ENCODE results near the gene ESYT3. TPM values are rescaled to one million over a fixed set of nuclear protein-coding genes. Genes with fewer than 3 reads are reported as not detected.

Gene ESYT3
- total RNA-seq, 1 experiment from 2014 or later, result 2.6 TPM

DNA sequence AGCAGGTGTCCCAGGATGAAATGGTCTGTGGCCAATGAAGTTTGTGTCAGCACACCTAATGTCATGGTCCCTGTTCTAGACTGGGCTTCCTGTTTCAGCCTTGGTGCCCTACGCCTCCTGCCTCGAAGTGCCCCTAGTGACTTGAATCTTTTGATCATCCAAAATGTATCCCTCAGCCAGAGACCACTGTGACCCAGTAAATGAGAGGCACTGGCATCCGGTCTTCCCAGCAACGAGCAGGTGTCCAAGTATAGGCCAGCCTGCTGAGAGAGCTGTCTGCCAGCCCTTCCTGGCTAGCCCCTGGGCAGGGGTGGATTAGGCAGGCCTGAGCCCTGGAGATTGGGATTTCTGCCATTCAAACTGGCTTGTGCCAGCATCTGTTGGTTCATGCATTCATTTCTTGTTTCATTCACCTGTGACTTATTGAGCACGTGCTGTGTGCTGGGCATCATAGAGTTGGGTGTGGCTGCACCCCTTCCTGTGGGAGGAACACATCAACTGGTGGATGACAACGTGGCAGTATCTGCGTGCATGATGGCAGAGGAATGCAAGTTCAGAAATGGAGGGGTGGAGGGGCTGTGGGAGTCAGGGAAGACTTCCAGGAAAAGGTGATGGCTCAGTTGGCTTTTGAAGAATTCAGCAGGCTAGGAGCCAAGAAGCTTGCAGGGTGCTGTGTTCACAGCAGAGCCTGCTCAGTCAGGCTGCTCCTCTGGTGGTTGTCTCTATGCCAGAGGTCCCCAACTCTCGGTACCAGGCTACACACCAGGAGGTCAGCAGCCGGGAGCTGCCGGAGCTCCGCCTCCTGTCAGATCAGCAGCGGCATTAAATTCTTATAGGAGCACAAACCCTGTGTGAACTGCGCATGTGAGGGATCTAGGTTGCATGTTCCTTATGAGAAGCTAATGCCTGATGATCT, 21.6 kb downstream of the ESYT3 start:
- ChIA-PET POLR2A (no interaction called here), CTCF (no interaction called here)
- intact Hi-C loops (cut with micrococcal nuclease; ENCODE audit: unreplicated experiment), result no loop called here
- in situ Hi-C loops (cut with HindIII; ENCODE audit: low pct_unique_long_range_greater_than_20kb, low sequenced_read_pairs), result no loop called here
- TF ChIP-seq POLR2AphosphoS5 (IDR thresholded peaks at IDR 0.05; ENCODE audit: low read depth, low read length) (no peak), SIN3A (IDR thresholded peaks at IDR 0.05; ENCODE audit: borderline replicate concordance, insufficient read depth, low read depth, low read length) (no peak), TCF7L2 (IDR thresholded peaks at IDR 0.05; ENCODE audit: low read depth, low read length) (no peak), REST (IDR thresholded peaks at IDR 0.05; ENCODE audit: insufficient read depth in 1 of 2, low read depth in 2 of 2, low read length in 1 of 2) (no peak)
- TF ChIP-seq, protein P1, sequence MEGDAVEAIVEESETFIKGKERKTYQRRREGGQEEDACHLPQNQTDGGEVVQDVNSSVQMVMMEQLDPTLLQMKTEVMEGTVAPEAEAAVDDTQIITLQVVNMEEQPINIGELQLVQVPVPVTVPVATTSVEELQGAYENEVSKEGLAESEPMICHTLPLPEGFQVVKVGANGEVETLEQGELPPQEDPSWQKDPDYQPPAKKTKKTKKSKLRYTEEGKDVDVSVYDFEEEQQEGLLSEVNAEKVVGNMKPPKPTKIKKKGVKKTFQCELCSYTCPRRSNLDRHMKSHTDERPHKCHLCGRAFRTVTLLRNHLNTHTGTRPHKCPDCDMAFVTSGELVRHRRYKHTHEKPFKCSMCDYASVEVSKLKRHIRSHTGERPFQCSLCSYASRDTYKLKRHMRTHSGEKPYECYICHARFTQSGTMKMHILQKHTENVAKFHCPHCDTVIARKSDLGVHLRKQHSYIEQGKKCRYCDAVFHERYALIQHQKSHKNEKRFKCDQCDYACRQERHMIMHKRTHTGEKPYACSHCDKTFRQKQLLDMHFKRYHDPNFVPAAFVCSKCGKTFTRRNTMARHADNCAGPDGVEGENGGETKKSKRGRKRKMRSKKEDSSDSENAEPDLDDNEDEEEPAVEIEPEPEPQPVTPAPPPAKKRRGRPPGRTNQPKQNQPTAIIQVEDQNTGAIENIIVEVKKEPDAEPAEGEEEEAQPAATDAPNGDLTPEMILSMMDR (IDR thresholded peaks at IDR 0.05), result no peak
- Histone ChIP-seq H3K36me3 (ENCODE audit: control insufficient read depth, insufficient read depth, low read length) (no peaks in the 10 kb centered on the region), H3K4me1 (ENCODE audit: control insufficient read depth, insufficient read depth, low read length) (no peaks in the 10 kb centered on the region), H3K9me3 (ENCODE audit: control insufficient read depth, insufficient read depth, low read depth, low read length) (no peaks in the 10 kb centered on the region), H3K4me3 (ENCODE audit: low read depth in 2 of 2, low read length in 2 of 2) (no peak overlapping the region), H3K27ac (ENCODE audit: low read length) (no peak overlapping the region), H3K27me3 (ENCODE audit: control insufficient read depth, insufficient read depth, low read length) (no peaks in the 10 kb centered on the region)
- ATAC-seq (no peak), DNase-seq (ENCODE audit: low read depth, low spot score) (no peak)
- BruUV-seq (replicated peaks), result no TSS peak

DNA sequence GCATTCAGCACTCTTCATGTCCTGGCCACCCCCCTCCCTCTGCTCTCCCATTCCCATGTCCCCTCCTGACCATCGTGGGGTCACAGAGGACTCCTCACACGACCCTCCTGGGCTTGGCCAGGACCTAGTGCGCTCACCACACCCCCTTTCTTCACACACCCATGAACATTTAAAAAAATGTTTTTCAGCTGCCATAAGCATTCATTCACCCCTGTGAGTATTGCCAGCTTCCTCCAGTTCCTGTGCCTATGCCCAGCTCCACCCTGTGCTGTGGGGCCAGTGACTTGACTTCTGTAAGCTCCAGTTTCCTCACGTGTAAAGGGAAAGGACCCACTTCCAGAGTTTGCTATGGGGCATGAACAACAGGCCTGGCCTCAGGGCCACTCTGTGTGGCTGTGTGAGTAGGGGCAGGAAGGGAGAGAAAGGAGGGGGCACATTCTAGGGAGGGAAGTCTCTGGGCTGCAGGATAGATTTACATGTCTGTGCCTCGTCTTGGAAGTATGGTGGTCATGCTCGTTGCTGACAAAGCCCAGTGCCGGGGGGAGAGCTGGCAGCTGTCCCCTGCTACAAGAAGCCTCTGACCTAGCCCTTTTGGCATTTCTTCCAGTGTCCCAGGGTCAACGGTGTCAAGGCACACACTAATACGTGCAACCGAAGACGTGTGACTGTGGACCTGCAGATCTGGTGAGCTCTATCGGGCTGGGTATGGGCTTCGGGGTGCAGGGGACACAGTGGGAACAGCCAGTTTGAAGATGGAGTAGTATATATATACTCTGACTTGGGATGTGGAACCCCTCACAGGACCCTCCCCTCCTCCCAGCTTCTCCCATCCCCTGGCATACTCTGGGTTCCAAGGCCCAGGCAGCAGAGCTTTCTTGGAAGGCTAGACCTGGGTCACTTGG, 22.8 kb downstream of the ESYT3 start:
- DNase-seq (ENCODE audit: low read depth, low spot score) (no peak), ATAC-seq (no peak)
- Histone ChIP-seq H3K9me3 (ENCODE audit: control insufficient read depth, insufficient read depth, low read depth, low read length) (no peaks in the 10 kb centered on the region), H3K4me1 (ENCODE audit: control insufficient read depth, insufficient read depth, low read length) (no peaks in the 10 kb centered on the region), H3K36me3 (ENCODE audit: control insufficient read depth, insufficient read depth, low read length) (no peaks in the 10 kb centered on the region), H3K4me3 (ENCODE audit: low read depth in 2 of 2, low read length in 2 of 2) (no peak overlapping the region), H3K27me3 (ENCODE audit: control insufficient read depth, insufficient read depth, low read length) (no peaks in the 10 kb centered on the region), H3K27ac (ENCODE audit: low read length) (no peak overlapping the region)
- intact Hi-C loops (cut with micrococcal nuclease; ENCODE audit: unreplicated experiment), result no loop called here
- no TSS peak for BruUV-seq (replicated peaks)
- POLR2A ChIA-PET, result interaction anchor here (0.6 kb wide), 2 partner anchors 180 to 479 kb away, joined by 3 to 4 read pairs; no protein-coding TSS in a partner anchor
- in situ Hi-C loops (cut with HindIII; ENCODE audit: low pct_unique_long_range_greater_than_20kb, low sequenced_read_pairs), result no loop called here
- TF ChIP-seq POLR2AphosphoS5 (IDR thresholded peaks at IDR 0.05; ENCODE audit: low read depth, low read length) (no peak), TCF7L2 (IDR thresholded peaks at IDR 0.05; ENCODE audit: low read depth, low read length) (no peak), REST (IDR thresholded peaks at IDR 0.05; ENCODE audit: insufficient read depth in 1 of 2, low read depth in 2 of 2, low read length in 1 of 2) (no peak), SIN3A (IDR thresholded peaks at IDR 0.05; ENCODE audit: borderline replicate concordance, insufficient read depth, low read depth, low read length) (no peak)
- TF ChIP-seq, protein P1 (IDR thresholded peaks at IDR 0.05), result no peak
- CTCF ChIA-PET, result interaction anchor here (0.6 to 0.7 kb wide), 2 partner anchors 458 to 466 kb away, joined by 3 to 4 read pairs; no protein-coding TSS in a partner anchor

All from Panc1 (cell line).